ENCODE results near the gene INIP.

GRCh38 chr9:112755016-112755427 lies 37.1 kb upstream of the INIP start:
- TF ChIP-seq GATA2 (IDR thresholded peaks at IDR 0.05; ENCODE audit: low read depth, low read length): no peak
- TF ChIP-seq GATA3 (IDR thresholded peaks at IDR 0.05; ENCODE audit: low read depth, low read length): no peak
